Amygdala (tissue), 56 donors: ENCODE measurements around the gene UTP4.
A peak's percentile ranks its signal among the peaks of the same experiment; 100 is the strongest.
"Not testable (repeated sequence)": the region's sequence is repeated elsewhere in the genome, so short reads cannot be mapped to it uniquely, and the experiment has no call there.

Source experiments
- DNase-seq, 56 donors: peaks; one replicate each; lab custom pipeline; 2025; lab: John Stamatoyannopoulos, UW

Gene UTP4

DNA sequence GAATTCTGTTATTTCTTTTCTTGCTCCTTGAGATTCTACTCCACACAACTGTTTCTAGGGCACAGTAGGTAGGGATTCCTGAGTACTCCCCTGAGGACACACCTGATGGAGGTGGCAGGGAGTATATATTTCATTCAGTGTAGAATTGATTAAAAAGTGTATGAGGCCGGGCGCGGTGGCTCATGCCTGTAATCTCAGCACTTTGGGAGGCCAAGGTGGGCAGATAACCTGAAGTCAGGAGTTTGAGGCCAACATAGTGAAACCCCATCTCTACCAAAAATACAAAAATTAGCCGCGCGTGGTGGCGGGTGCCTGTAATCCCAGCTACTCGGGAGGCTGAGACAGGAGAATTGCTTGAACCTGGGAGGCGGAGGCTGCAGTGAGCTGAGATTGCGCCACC is 5.6 kb upstream of the UTP4 start:
- DNase-seq = not testable (repeated sequence)

- no peak for DNase-seq
These were observed 4.4 kb upstream of the UTP4 start for GRCh38 chr16:69127966-69128510.

- no peak for DNase-seq
These were observed 2.0 kb upstream of the UTP4 start for GRCh38 chr16:69130461-69130860.

GRCh38 chr16:69131167-69131838 is 1.1 kb upstream of the UTP4 start:
- DNase-seq = peak in 5 of 56 donors; percentile 5 to 11 (median 9)

GRCh38 chr16:69131839-69132423 is 518 bp upstream of the UTP4 start:
- DNase-seq = peak in 35 of 56 donors; percentile 22 to 82 (median 66)

DNA sequence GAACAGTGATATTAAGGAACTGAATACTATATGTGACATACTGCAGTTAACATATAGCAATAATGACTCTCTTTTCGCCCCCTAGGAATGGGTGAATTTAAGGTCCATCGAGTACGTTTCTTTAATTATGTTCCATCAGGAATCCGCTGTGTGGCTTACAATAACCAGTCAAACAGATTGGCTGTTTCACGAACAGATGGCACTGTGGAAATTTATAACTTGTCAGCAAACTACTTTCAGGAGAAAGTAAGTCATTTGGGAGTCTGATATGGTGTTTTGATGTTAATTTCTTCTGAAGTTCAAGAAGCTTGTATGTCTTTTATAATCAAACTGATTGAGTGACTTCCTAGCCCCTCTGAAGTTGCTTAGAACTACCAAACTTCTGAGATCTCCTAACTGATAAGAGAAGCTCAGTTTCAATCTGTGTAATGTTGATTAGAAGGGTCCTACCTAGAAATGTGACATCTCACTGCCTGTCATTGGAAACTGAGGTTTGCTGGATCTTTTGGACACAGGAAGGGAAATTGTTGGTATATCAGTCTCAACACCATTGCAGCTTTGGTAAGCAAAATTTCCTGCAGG is 1.0 kb downstream of the UTP4 start:
- DNase-seq = no peak

GRCh38 chr16:69138608-69139007 is 6.2 kb downstream of the UTP4 start:
- no peak for DNase-seq

DNA sequence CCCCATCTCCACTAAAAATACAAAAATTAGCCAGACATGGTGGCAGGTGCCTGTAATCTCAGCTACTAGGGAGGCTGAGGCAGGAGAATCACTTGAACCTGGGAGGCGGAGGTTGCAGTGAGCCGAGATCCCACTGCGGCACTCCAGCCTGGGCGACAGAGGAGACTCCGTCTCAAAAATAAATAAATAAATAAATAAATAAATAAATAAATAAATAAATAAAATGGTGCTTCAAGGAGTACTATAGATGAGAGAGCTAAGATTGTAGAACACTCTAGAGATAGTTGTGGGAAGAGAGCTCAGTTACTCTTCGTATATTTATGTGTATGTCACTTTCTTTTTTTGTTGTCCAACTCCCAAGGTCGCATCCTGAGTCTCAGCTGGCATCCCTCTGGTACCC is 7.0 kb downstream of the UTP4 start:
- not testable (repeated sequence) for DNase-seq

DNA sequence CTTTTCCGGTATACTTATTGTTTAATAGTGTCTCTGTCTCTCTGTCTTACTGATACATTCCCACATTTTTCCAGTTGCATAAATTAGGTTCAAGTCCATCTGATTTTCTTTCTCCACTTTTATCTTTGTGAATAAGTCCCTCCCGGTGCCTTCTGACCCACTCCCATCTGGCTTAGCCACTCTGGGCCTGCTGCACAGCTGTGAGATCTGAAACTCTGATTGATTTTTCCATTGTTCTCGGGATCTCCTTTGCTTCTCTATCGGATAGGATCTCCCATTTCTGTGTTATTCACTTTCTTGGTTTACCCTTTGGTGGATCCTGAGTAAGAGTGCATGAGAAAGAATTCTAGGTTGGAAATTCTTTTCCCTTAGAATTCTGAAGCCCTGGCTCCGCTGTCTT is 8.6 kb downstream of the UTP4 start:
- no peak for DNase-seq

DNA sequence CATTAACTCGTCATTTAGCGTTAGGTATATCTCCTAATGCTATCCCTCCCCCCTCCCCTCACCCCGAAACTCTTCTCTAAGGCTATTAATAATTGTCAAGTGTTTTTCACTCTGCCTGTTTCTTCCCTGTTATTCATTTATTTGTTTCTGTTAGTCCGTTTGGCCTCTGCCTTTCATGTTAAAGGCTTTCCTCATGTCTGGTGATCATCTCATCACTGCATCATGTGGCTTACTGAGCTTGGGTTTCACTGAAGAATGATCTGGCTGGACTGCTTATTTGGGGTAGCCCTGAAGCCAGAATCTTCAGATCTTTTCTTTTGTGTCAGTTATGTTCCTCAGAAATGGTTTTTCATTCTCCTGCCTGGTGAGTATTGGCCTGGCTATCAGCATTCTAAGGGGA is 9.5 kb downstream of the UTP4 start:
- no peak for DNase-seq

DNA sequence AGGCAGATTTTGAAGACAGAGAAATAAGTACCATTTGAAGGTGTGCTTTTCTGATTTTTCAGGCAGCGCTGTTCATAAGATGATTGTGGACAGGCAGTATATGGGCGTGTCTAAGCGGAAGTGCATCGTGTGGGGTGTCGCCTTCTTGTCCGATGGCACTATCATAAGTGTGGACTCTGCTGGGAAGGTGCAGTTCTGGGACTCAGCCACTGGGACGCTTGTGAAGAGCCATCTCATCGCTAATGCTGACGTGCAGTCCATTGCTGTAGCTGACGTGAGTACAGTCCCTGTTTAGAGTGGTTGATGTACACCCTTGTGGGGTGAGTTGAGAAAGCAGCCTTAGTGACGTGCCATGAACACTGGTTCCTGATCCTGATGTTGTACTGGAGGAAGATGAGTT is 10.7 kb downstream of the UTP4 start:
- no peak for DNase-seq

DNA sequence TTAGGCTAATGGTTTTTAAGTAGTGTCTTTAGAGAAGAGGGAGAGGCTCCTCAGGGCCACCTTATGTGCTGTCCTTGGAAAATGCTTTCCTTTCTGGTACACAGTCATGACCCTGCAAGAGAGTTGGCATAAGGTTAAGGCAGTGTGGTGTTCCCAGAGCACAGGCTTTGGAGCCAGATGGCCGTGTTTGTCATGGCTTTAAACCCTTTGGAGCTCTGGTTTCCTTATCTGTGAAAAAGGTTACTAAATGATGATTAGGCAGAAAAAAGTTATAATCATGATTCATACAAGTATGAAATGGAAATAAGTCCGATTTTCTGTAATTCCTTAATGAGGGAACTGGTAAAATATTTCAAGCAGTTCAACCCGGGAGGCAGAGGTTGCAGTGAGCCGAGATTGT is 13.2 kb downstream of the UTP4 start:
- DNase-seq = no peak

GRCh38 chr16:69149621-69150020 is 17.2 kb downstream of the UTP4 start:
- DNase-seq = not testable (repeated sequence)

- DNase-seq = peak in 35 of 56 donors; percentile 1 to 79 (median 26)
These were observed 17.9 kb downstream of the UTP4 start for GRCh38 chr16:69150146-69150865.

DNA sequence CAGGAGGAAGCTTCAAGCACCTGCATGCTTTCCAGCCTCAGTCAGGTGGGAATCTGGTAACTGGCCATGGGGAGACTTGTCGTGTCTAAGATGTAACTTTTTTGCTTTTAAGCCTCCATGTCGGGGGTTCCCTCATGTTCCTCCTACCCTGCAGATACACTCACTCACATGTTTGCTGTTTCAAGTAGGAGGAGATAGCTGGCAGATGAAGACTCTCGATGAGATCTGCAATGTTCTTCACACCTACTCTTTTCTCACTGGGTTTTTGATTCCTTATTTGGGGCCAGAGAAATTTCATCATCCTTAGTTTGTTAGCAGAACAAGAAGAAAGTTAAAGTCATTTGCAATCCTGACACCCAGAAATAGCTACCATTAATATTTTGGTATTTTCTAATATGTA is 24.7 kb downstream of the UTP4 start:
- DNase-seq = peak in 5 of 56 donors; percentile 1 to 41 (median 13)

DNA sequence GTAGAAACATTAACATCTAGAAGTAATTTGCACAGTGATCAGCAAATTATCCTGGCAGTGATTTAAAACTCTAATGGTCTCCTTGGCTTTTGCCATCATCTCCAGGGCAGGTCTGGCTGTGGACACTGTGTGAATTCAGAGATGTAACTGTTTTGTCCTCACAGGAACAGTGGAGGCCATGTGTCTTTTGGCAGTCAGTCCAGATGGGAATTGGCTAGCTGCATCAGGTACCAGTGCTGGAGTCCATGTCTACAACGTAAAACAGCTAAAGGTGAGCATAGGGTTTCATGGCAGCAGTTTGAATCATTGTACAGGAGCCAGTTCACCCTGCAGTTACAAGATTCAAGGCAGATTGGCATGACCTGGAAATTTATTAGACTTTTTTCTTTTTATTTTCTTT is 27.7 kb downstream of the UTP4 start:
- DNase-seq = no peak

- DNase-seq = no peak
These were observed 33.1 kb downstream of the UTP4 start for GRCh38 chr16:69165584-69165983.

GRCh38 chr16:69166221-69166833 is 33.9 kb downstream of the UTP4 start:
- DNase-seq = peak in 19 of 56 donors; percentile 1 to 66 (median 20)

GRCh38 chr16:69166946-69167930 is 34.8 kb downstream of the UTP4 start:
- peak in 1 of 56 donors; percentile 6 for DNase-seq
